Left ventricle myocardium inferior (tissue), 1 donor: Measurements from ENCODE around the gene ZNF212. TPM values are rescaled to one million over a fixed set of nuclear protein-coding genes. Genes with fewer than 3 reads are reported as not detected.

Experiments
- DNase-seq: peaks from one replicate; pipeline ENCODE4 v3.0.0-alpha.2; 2020
- H3K27ac ChIP-seq: fragments of 200-600 bp; replicated peaks from 2 replicates; pipeline ENCODE4 v1.8.0; 2021
- H3K27me3 ChIP-seq: fragments of 200-600 bp; 2 replicates; pipeline ENCODE4 v1.8.0; 2021; ENCODE audit warnings: low read depth
- H3K36me3 ChIP-seq: fragments of 200-600 bp; 2 replicates; pipeline ENCODE4 v1.8.0; 2021
- H3K4me1 ChIP-seq: fragments of 200-600 bp; 2 replicates; pipeline ENCODE4 v1.8.0; 2021
- H3K4me3 ChIP-seq: fragments of 200-600 bp; 2 replicates; pipeline ENCODE4 v1.8.0; 2021; ENCODE audit warnings: mild to moderate bottlenecking, moderate library complexity
- H3K9me3 ChIP-seq: fragments of 200-600 bp; replicated peaks from 2 replicates; pipeline ENCODE4 v1.8.0; 2021
- intact Hi-C: fragments of 100-400 bp; cut with micrococcal nuclease; formaldehyde crosslinking; loops from one replicate; pipeline ENCODE4 v1.11.0; 2022
- total RNA-seq: library from RNA; stranded (reverse); fragmentation: NEBNext Ultra II Directional; extraction: Animal tissue kit (Norgen Biotek cat#: 25700); gene quantifications from one replicate; pipeline ENCODE4 v1.2.1, GENCODE V29; 2021
- TF ChIP-seq, protein P1 (sequence below): fragments of 200-600 bp; IDR thresholded peaks from 2 replicates; pipeline ENCODE4 v1.8.0; 2021; ENCODE audit warnings: antibody characterized with exemption, mild to moderate bottlenecking, borderline replicate concordance
- donor health status: DM: no; HTN: yes; CAD: no; lungs with severe emphysema.

The ZNF212 gene
- total RNA-seq, 1 donor from 2014 or later: 5.4 TPM

DNA sequence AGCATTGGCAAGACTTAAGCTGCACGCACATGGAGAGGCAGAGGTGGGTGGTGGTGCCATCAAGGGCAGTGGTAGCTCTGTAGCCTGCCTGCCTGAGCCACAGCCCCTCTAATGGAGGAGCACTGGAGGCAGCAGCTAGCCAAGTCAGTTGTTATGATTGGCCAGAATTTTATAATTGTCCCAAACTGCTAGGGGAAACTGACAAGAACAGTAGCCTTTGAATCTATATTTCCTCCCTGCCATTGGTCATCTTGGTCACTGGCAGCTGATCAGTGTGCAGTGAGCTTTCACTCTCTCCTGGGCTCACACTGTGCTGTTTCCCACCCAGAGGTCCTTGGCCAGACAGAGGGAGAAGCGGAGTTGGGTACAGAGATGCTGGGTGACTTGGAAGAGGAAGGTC, 12.9 kb downstream of the ZNF212 start:
- DNase-seq: no peak
- Histone ChIP-seq H3K4me3 (no peak overlapping the region), H3K27me3 (no peaks in the 10 kb centered on the region), H3K4me1 (no peaks in the 10 kb centered on the region), H3K27ac (no peak overlapping the region), H3K9me3 (no peaks in the 10 kb centered on the region), H3K36me3 (peaks cover 65% of the 10 kb centered on the region)
- intact Hi-C loops: no loop called here
- TF ChIP-seq, protein P1, sequence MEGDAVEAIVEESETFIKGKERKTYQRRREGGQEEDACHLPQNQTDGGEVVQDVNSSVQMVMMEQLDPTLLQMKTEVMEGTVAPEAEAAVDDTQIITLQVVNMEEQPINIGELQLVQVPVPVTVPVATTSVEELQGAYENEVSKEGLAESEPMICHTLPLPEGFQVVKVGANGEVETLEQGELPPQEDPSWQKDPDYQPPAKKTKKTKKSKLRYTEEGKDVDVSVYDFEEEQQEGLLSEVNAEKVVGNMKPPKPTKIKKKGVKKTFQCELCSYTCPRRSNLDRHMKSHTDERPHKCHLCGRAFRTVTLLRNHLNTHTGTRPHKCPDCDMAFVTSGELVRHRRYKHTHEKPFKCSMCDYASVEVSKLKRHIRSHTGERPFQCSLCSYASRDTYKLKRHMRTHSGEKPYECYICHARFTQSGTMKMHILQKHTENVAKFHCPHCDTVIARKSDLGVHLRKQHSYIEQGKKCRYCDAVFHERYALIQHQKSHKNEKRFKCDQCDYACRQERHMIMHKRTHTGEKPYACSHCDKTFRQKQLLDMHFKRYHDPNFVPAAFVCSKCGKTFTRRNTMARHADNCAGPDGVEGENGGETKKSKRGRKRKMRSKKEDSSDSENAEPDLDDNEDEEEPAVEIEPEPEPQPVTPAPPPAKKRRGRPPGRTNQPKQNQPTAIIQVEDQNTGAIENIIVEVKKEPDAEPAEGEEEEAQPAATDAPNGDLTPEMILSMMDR: no peak

DNA sequence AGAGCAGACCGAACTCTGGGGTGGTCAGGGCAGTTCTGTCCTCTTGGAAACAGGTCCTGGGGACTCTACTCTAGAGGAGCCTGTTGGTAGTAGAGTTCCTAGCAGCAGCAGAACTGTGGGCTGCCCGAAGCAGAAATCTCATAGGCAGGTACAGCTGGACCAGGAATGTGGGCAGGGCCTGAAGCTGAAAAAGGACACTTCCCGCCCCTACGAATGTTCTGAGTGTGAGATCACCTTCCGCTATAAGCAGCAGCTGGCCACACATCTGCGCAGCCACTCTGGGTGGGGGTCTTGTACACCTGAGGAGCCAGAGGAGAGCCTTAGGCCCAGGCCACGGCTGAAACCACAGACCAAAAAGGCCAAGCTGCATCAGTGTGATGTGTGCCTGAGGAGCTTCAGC, 14.2 kb downstream of the ZNF212 start:
- no peaks in the 10 kb centered on the region for H3K4me1 ChIP-seq
- H3K27ac ChIP-seq: no peak overlapping the region
- no peak for DNase-seq
- no peaks in the 10 kb centered on the region for H3K27me3 ChIP-seq
- H3K4me3 ChIP-seq: no peak overlapping the region
- intact Hi-C loops: no loop called here
- TF ChIP-seq, protein P1: no peak
- peaks cover 65% of the 10 kb centered on the region for H3K36me3 ChIP-seq
- no peaks in the 10 kb centered on the region for H3K9me3 ChIP-seq

DNA sequence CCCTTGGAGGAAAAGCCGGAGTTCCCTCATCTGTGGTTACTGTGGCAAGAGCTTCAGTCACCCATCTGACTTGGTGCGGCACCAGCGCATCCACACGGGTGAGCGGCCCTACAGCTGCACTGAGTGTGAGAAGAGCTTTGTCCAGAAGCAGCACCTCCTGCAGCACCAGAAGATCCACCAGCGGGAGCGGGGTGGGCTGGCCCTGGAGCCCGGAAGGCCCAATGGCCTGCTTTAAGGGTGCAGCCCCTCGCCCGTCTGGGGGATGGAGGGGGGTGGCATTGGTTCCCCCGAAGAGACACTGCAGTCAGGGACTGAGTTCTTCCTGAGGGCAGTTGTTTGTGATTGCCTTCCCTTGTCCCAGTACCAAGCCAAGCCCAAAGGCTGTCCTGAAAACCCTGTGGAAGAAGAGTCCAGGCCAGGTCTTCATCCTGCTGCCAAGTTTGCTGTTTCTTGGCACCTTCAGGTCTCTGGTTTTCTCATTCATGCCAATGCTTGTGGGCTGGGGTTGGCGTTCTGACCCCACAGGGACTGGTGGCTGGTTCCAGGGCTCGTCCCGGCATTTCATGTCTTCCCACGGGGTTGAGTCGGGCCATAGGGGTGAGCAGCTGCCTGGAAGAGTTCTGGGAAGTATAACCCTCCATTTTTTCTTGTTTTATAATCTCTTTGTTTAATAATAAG, 14.9 kb downstream of the ZNF212 start:
- Histone ChIP-seq H3K27me3 (no peaks in the 10 kb centered on the region), H3K4me3 (no peak overlapping the region), H3K36me3 (peaks cover 65% of the 10 kb centered on the region), H3K27ac (no peak overlapping the region), H3K4me1 (no peaks in the 10 kb centered on the region), H3K9me3 (no peaks in the 10 kb centered on the region)
- TF ChIP-seq, protein P1: no peak
- intact Hi-C loops: no loop called here
- no peak for DNase-seq

DNA sequence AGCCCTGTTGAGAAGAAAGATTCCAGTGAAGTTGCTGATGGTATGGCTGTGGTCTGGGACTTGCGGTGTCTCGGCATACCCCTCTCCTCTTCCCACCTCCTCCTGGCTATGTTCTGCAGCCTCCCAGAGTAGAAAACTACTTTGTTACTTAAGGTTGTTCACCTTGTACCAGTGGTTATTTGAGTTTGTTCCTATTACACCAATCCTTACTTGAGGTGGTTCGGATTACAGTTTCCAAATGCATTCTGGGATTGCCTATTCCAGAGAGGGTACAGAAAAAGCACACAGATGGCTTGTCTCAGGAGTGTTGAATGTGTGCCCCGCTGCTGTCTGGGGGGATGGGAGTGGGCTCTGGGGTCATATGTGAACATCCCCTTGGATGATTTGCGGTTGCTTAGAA, 15.7 kb downstream of the ZNF212 start:
- Histone ChIP-seq H3K4me1 (no peaks in the 10 kb centered on the region), H3K36me3 (peaks cover 63% of the 10 kb centered on the region), H3K9me3 (no peaks in the 10 kb centered on the region), H3K27ac (no peak overlapping the region), H3K4me3 (no peak overlapping the region), H3K27me3 (no peaks in the 10 kb centered on the region)
- TF ChIP-seq, protein P1: no peak
- DNase-seq: no peak
- intact Hi-C loops: no loop called here

DNA sequence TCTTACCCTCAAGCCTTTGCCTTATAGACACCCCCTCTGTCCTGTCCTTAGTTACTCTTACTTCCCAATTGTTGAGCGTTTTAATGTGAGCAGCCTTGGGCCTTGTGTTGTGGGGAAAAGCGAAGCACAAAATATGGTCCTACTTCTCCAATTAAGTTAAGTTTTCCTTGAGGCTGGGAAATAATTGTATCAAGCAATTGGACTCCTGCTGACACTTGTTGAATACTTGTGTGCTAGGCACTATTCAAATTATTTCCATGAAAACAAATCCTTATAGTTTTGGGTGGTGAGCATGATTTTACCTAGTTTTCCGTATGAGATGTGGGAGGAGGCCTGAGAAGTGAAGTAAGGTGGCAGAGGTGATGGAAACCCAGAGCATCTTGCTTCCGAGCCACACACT, 17.1 kb downstream of the ZNF212 start:
- peaks cover 49% of the 10 kb centered on the region for H3K36me3 ChIP-seq
- no peaks in the 10 kb centered on the region for H3K27me3 ChIP-seq
- no peak overlapping the region for H3K4me3 ChIP-seq
- intact Hi-C loops: no loop called here
- TF ChIP-seq, protein P1: no peak
- H3K4me1 ChIP-seq: peaks cover 4% of the 10 kb centered on the region
- H3K27ac ChIP-seq: no peak overlapping the region
- H3K9me3 ChIP-seq: no peaks in the 10 kb centered on the region
- no peak for DNase-seq
